Gastroesophageal sphincter (tissue), 4 donors: ENCODE data around the gene LMNTD2. TPM values are rescaled to one million over a fixed set of nuclear protein-coding genes. Genes with fewer than 3 reads are reported as not detected.
"Not testable (repeated sequence)": the region's sequence is repeated elsewhere in the genome, so short reads cannot be mapped to it uniquely, and the experiment has no call there.

ENCODE experiments used
- ATAC-seq: fragments of 150-250 bp; one replicate; pipeline ENCODE4 v1.9.1; 2016; ENCODE audit warnings: mild to moderate bottlenecking, moderate library complexity
- H3K27ac ChIP-seq, 4 donors: fragments of 200-600 bp; sonication (generic) in 3 of 4; 1 replicate in 3 of 4; 2 replicates in 1 of 4; pipeline ENCODE4 v1.5.1; 2016 to 2019
- H3K27me3 ChIP-seq: fragments of 200-600 bp; sonication (generic); one replicate; pipeline ENCODE4 v1.5.1; 2019
- H3K36me3 ChIP-seq, 2 donors: fragments of 200-600 bp; sonication (generic); one replicate each; pipeline ENCODE4 v1.5.1; 2019; ENCODE audit warnings: control low read depth in 1 of 2
- H3K4me1 ChIP-seq, 3 donors: fragments of 200-600 bp; sonication (generic); 1 replicate in 2 of 3; 2 replicates in 1 of 3; pipeline ENCODE4 v1.5.1; 2016 to 2019; ENCODE audit warnings: control low read depth in 2 of 3
- H3K4me3 ChIP-seq, 2 donors: fragments of 200-600 bp; sonication (generic); one replicate each; pipeline ENCODE4 v1.5.1; 2019; ENCODE audit warnings: mild to moderate bottlenecking in 1 of 2, moderate library complexity in 1 of 2
- H3K9me3 ChIP-seq, 3 donors: fragments of 200-600 bp; sonication (generic); one replicate each; pipeline ENCODE4 v1.5.1; 2017 to 2019; ENCODE audit warnings: control low read depth in 2 of 3
- CTCF ChIP-seq, 4 experiments: fragments of 200-600 bp in 2 of 4; fragments of 450-650 bp in 2 of 4; sonication (generic) in 1 of 4; IDR thresholded peaks; one replicate each; pipeline ENCODE4 v1.5.1; 2017 to 2019; ENCODE audit warnings: antibody characterized with exemption in 4 of 4, mild to moderate bottlenecking in 2 of 4, moderate library complexity in 2 of 4
- EP300 ChIP-seq: sonication (generic); formaldehyde crosslinking; IDR thresholded peaks from one replicate; pipeline ENCODE4 v1.6.1; 2017; ENCODE audit warnings: antibody characterized with exemption, mild to moderate bottlenecking
- POLR2A ChIP-seq, 2 donors: fragments of 450-650 bp; IDR thresholded peaks; one replicate each; pipeline ENCODE4 v1.6.1; 2017; ENCODE audit warnings: antibody characterized with exemption in 2 of 2, mild to moderate bottlenecking in 2 of 2, moderate library complexity in 1 of 2
- POLR2AphosphoS5 ChIP-seq: sonication (generic); formaldehyde crosslinking; IDR thresholded peaks from one replicate; pipeline ENCODE4 v1.6.1; 2017; ENCODE audit warnings: antibody characterized with exemption
- WGBS, 2 donors: methylation state at CpG; one replicate each; pipeline ENCODE4 v1.1.5; 2018; ENCODE audit warnings: low coverage in 1 of 2; 5-methylcytosine and 5-hydroxymethylcytosine counted together
- total RNA-seq, 4 donors: library from RNA; depleted of rRNA; stranded (reverse); fragments of >200 nt; gene quantifications; one replicate each; pipeline ENCODE4 v1.1.0, GENCODE V29; 2016

Gene LMNTD2
- total RNA-seq, 4 donors from 2014 or later = 0.81 to 2.1 (median 1.1) TPM

- Histone ChIP-seq H3K9me3 (peaks cover 0 to 9% (median 0%) of the 10 kb centered on the region in 3 donors), H3K36me3 (peaks cover 0 to 14% of the 10 kb centered on the region in 2 donors), H3K27ac (peak overlapping the region; percentile 19 to 87 (median 78)), H3K4me1 (peaks cover 0 to 12% (median 0%) of the 10 kb centered on the region in 3 donors), H3K27me3 (no peaks in the 10 kb centered on the region), H3K4me3 (peak overlapping the region in 1 of 2 donors; percentile 34)
- peak; percentile 99 for ATAC-seq
- TF ChIP-seq POLR2A (IDR thresholded peaks at IDR 0.05) (peak; percentile 26 to 46), EP300 (no peak), CTCF (IDR thresholded peaks at IDR 0.05) (peak in 3 of 4 experiments; percentile 100), POLR2AphosphoS5 (peak; percentile 78)
- WGBS, 2 donors = 32 to 43% methylated on average over 8 to 10 of the region's 74 CpGs
Measured at GRCh38 chr11:518463-519202, 41.9 kb downstream of the LMNTD2 start.

GRCh38 chr11:516918-517685 is 43.4 kb downstream of the LMNTD2 start:
- WGBS, 2 donors = 82% methylated on average over 6 of the region's 43 CpGs; no CpG with 5 or more reads in 1 of the 2 donors
- not testable (repeated sequence) for ATAC-seq, H3K27me3 ChIP-seq, H3K9me3 ChIP-seq, H3K4me3 ChIP-seq
- H3K36me3 ChIP-seq = peaks cover 0 to 28% of the 10 kb centered on the region in 2 donors
- peak overlapping the region in 2 of 4 donors; percentile 81 to 87 for H3K27ac ChIP-seq
- H3K4me1 ChIP-seq = peaks cover 0 to 12% (median 0%) of the 10 kb centered on the region in 3 donors

GRCh38 chr11:516400-516799 is 44.1 kb downstream of the LMNTD2 start:
- H3K4me3 ChIP-seq = no peak overlapping the region
- H3K36me3 ChIP-seq = peaks cover 0 to 35% of the 10 kb centered on the region in 2 donors
- H3K4me1 ChIP-seq = peaks cover 0 to 12% (median 0%) of the 10 kb centered on the region in 3 donors
- 83 to 100% methylated on average over 1 to 4 of the region's 4 CpGs for WGBS, 2 donors
- H3K27ac ChIP-seq = no peak overlapping the region
- peaks cover 0 to 9% (median 0%) of the 10 kb centered on the region in 3 donors for H3K9me3 ChIP-seq
- ATAC-seq = no peak
- TF ChIP-seq CTCF (IDR thresholded peaks at IDR 0.05) (no peak), POLR2A (IDR thresholded peaks at IDR 0.05) (no peak), POLR2AphosphoS5 (no peak), EP300 (no peak)
- no peaks in the 10 kb centered on the region for H3K27me3 ChIP-seq

- TF ChIP-seq CTCF (IDR thresholded peaks at IDR 0.05) = no peak
- no peak for TF ChIP-seq POLR2A (IDR thresholded peaks at IDR 0.05)
- no peak for TF ChIP-seq POLR2AphosphoS5
- no peak for TF ChIP-seq EP300
- Histone ChIP-seq H3K36me3 (peaks cover 0 to 47% of the 10 kb centered on the region in 2 donors), H3K4me1 (peaks cover 0 to 12% (median 0%) of the 10 kb centered on the region in 3 donors), H3K4me3 (no peak overlapping the region), H3K9me3 (peaks cover 0 to 9% (median 0%) of the 10 kb centered on the region in 3 donors), H3K27me3 (no peaks in the 10 kb centered on the region), H3K27ac (no peak overlapping the region)
- ATAC-seq = no peak
- WGBS, 2 donors = 71% methylated on average over 1 of the region's 6 CpGs; no CpG with 5 or more reads in 1 of the 2 donors
Measured at GRCh38 chr11:515131-515530, 45.4 kb downstream of the LMNTD2 start.

GRCh38 chr11:514606-515005 is 45.9 kb downstream of the LMNTD2 start:
- peaks cover 0 to 52% of the 10 kb centered on the region in 2 donors for H3K36me3 ChIP-seq
- no peak for ATAC-seq
- H3K4me3 ChIP-seq = no peak overlapping the region
- H3K4me1 ChIP-seq = peaks cover 0 to 12% (median 0%) of the 10 kb centered on the region in 3 donors
- 80% methylated on average over 1 to 7 of the region's 10 CpGs for WGBS, 2 donors
- H3K27ac ChIP-seq = no peak overlapping the region
- H3K27me3 ChIP-seq = no peaks in the 10 kb centered on the region
- TF ChIP-seq POLR2A (IDR thresholded peaks at IDR 0.05) (no peak), CTCF (IDR thresholded peaks at IDR 0.05) (no peak), POLR2AphosphoS5 (no peak), EP300 (no peak)
- H3K9me3 ChIP-seq = peaks cover 0 to 9% (median 0%) of the 10 kb centered on the region in 3 donors
